Gastrocnemius medialis (tissue), 4 donors: Measurements from ENCODE around the gene MKRN1.

Source experiments
- CTCF ChIP-seq, 5 experiments: fragments of 450-650 bp in 3 of 5; fragments of 200-600 bp in 2 of 5; sonication (generic) in 2 of 5; IDR thresholded peaks in 4 of 5; conservative IDR thresholded peaks in 1 of 5; 1 replicate in 4 of 5; 2 replicates in 1 of 5; pipeline ENCODE4 v1.5.1; 2016 to 2019; ENCODE audit warnings: antibody characterized with exemption in 5 of 5, mild to moderate bottlenecking in 3 of 5, moderate library complexity in 3 of 5
- POLR2A ChIP-seq, 2 donors: fragments of 450-650 bp; IDR thresholded peaks; one replicate each; pipeline ENCODE4 v1.6.1; 2017; ENCODE audit warnings: antibody characterized with exemption in 2 of 2, mild to moderate bottlenecking in 2 of 2, moderate library complexity in 2 of 2

- no peak for TF ChIP-seq CTCF (IDR thresholded peaks at IDR 0.05 in 4 of 5, conservative IDR thresholded peaks at IDR 0.05 in 1 of 5)
- no peak for TF ChIP-seq POLR2A (IDR thresholded peaks at IDR 0.05)
These were observed 42.1 kb upstream of the MKRN1 start for GRCh38 chr7:140521421-140521820.
